MM.1S (cell line): ENCODE results near the gene RNASEL.

ENCODE experiments used
- DNase-seq: peaks from one replicate; pipeline ENCODE4 v3.0.0-alpha.2; 2015
- H2AFZ ChIP-seq: fragments of 300-600 bp; sonication (generic); 2 replicates; pipeline ENCODE4 v1.6.0; 2016; ENCODE audit warnings: antibody characterized with exemption, low read length
- H3F3A ChIP-seq: fragments of 300-600 bp; sonication (generic); 2 replicates; pipeline ENCODE4 v1.6.1; 2016; ENCODE audit warnings: mild to moderate bottlenecking, antibody characterized with exemption, low read length, moderate library complexity, mixed read lengths; ENCODE audit not compliant: insufficient read depth
- H3K27ac ChIP-seq: fragments of 300-600 bp; sonication (generic); 2 replicates; pipeline ENCODE4 v1.5.1; 2016; ENCODE audit warnings: mild to moderate bottlenecking, low read length
- H3K27me3 ChIP-seq: fragments of 300-600 bp; sonication (generic); replicated peaks from 2 replicates; pipeline ENCODE4 v1.6.0; 2016; ENCODE audit warnings: low read length; ENCODE audit not compliant: insufficient read depth
- H3K36me3 ChIP-seq: fragments of 300-600 bp; sonication (generic); replicated peaks from 2 replicates; pipeline ENCODE4 v1.6.1; 2016; ENCODE audit warnings: mild to moderate bottlenecking, low read length, mixed read lengths; ENCODE audit not compliant: insufficient read depth
- H3K4me1 ChIP-seq: fragments of 300-600 bp; sonication (generic); 2 replicates; pipeline ENCODE4 v1.6.1; 2016; ENCODE audit warnings: low read length, mixed read lengths
- H3K4me2 ChIP-seq: fragments of 300-600 bp; sonication (generic); 2 replicates; pipeline ENCODE4 v1.6.0; 2016; ENCODE audit warnings: low read depth, low read length
- H3K4me3 ChIP-seq: fragments of 300-600 bp; sonication (generic); 2 replicates; pipeline ENCODE4 v1.5.1; 2016; ENCODE audit warnings: low read length, mixed read lengths
- H3K79me2 ChIP-seq: fragments of 300-600 bp; sonication (generic); 2 replicates; pipeline ENCODE4 v1.6.1; 2016; ENCODE audit warnings: mixed run types, low read length, mixed read lengths
- H3K9ac ChIP-seq: fragments of 300-600 bp; sonication (generic); 2 replicates; pipeline ENCODE4 v1.6.1; 2016; ENCODE audit warnings: low read length, mixed read lengths
- H3K9me2 ChIP-seq: fragments of 300-600 bp; sonication (generic); replicated peaks from 2 replicates; pipeline ENCODE4 v1.6.1; 2016; ENCODE audit warnings: mild to moderate bottlenecking, low read length, mixed read lengths; ENCODE audit not compliant: insufficient read depth
- H3K9me3 ChIP-seq: fragments of 300-600 bp; sonication (generic); replicated peaks from 2 replicates; pipeline ENCODE4 v1.6.1; 2016; ENCODE audit warnings: mild to moderate bottlenecking, low read length, mixed read lengths; ENCODE audit not compliant: insufficient read depth
- H4K20me1 ChIP-seq: fragments of 300-600 bp; sonication (generic); 2 replicates; pipeline ENCODE4 v1.6.1; 2016; ENCODE audit warnings: mild to moderate bottlenecking, low read length, moderate library complexity, mixed read lengths; ENCODE audit not compliant: insufficient read depth
- CTCF ChIP-seq: fragments of 300-600 bp; sonication (generic); IDR thresholded peaks from 2 replicates; pipeline ENCODE4 v1.5.1; 2016; ENCODE audit warnings: antibody characterized with exemption, low read length, mixed read lengths
- EZH2 ChIP-seq: fragments of 300-600 bp; sonication (generic); optimal IDR thresholded peaks from 2 replicates; pipeline ENCODE3; 2017; ENCODE audit warnings: low read depth, mild to moderate bottlenecking, antibody characterized with exemption, low read length, mixed read lengths
- EZH2phosphoT487 ChIP-seq: fragments of 300-600 bp; sonication (generic); IDR thresholded peaks from 2 replicates; pipeline ENCODE4 v1.6.1; 2018; ENCODE audit warnings: antibody characterized with exemption, low read length

The RNASEL gene

GRCh38 chr1:182616130-182617013, 27.3 kb upstream of the RNASEL start:
- H3F3A ChIP-seq, result peaks cover 22% of the 10 kb centered on the region
- peak overlapping the region; percentile 53; the same call in 1 of the 2 replicates for H3K27ac ChIP-seq
- H3K4me1 ChIP-seq, result peaks cover 20% of the 10 kb centered on the region
- peak; percentile 92 for DNase-seq
- no peaks in the 10 kb centered on the region for H4K20me1 ChIP-seq
- no peaks in the 10 kb centered on the region for H3K79me2 ChIP-seq
- 0 out of 2 replicates have a peak overlapping the region, but pooled peaks have one; percentile 12 for H2AFZ ChIP-seq
- H3K27me3 ChIP-seq, result peaks cover 19% of the 10 kb centered on the region
- no peaks in the 10 kb centered on the region for H3K9me3 ChIP-seq
- no peaks in the 10 kb centered on the region for H3K36me3 ChIP-seq
- peak overlapping the region; percentile 93 for H3K4me2 ChIP-seq
- H3K4me3 ChIP-seq, result peak overlapping the region; percentile 23
- peak; percentile 7; the same call in 1 of the 2 replicates for TF ChIP-seq CTCF
- no peak for TF ChIP-seq EZH2
- no peak for TF ChIP-seq EZH2phosphoT487
- H3K9ac ChIP-seq, result no peak overlapping the region
- H3K9me2 ChIP-seq, result no peaks in the 10 kb centered on the region

- Histone ChIP-seq H2AFZ (peak overlapping the region; percentile 79), H3K9me2 (no peaks in the 10 kb centered on the region), H3K27ac (peak overlapping the region; percentile 53; the same call in 1 of the 2 replicates), H3K79me2 (no peaks in the 10 kb centered on the region), H3F3A (peaks cover 22% of the 10 kb centered on the region), H3K9ac (peak overlapping the region; percentile 55), H4K20me1 (no peaks in the 10 kb centered on the region), H3K4me3 (peak overlapping the region; percentile 52), H3K4me2 (peak overlapping the region; percentile 93), H3K27me3 (peaks cover 19% of the 10 kb centered on the region), H3K9me3 (no peaks in the 10 kb centered on the region), H3K4me1 (peaks cover 20% of the 10 kb centered on the region), H3K36me3 (no peaks in the 10 kb centered on the region)
- TF ChIP-seq EZH2phosphoT487 (no peak), EZH2 (no peak), CTCF (no peak)
- DNase-seq, result no peak
Measured at GRCh38 chr1:182615468-182616129, 26.5 kb upstream of the RNASEL start.

GRCh38 chr1:182614796-182615454, 25.9 kb upstream of the RNASEL start:
- H3K9me2 ChIP-seq, result no peaks in the 10 kb centered on the region
- H3K4me3 ChIP-seq, result peak overlapping the region; percentile 52
- no peaks in the 10 kb centered on the region for H4K20me1 ChIP-seq
- TF ChIP-seq CTCF (no peak), EZH2 (no peak), EZH2phosphoT487 (no peak)
- H3K27me3 ChIP-seq, result peaks cover 19% of the 10 kb centered on the region
- H2AFZ ChIP-seq, result peak overlapping the region; percentile 79
- H3F3A ChIP-seq, result peaks cover 22% of the 10 kb centered on the region
- H3K9me3 ChIP-seq, result no peaks in the 10 kb centered on the region
- no peaks in the 10 kb centered on the region for H3K79me2 ChIP-seq
- DNase-seq, result peak; percentile 84
- no peaks in the 10 kb centered on the region for H3K36me3 ChIP-seq
- H3K9ac ChIP-seq, result peak overlapping the region; percentile 55
- peaks cover 20% of the 10 kb centered on the region for H3K4me1 ChIP-seq
- peak overlapping the region; percentile 53; the same call in 1 of the 2 replicates for H3K27ac ChIP-seq
- H3K4me2 ChIP-seq, result peak overlapping the region; percentile 93
